ENCODE measurements around the gene LMAN2.
"Not testable (repeated sequence)": the region's sequence is repeated elsewhere in the genome, so short reads cannot be mapped to it uniquely, and the experiment has no call there.

LMAN2 gene

GRCh38 chr5:177377851-177378776 lies 26.6 kb upstream of the LMAN2 start:
- H3K36me3 ChIP-seq, result no peaks in the 10 kb centered on the region
- no peak overlapping the region for H3K4me3 ChIP-seq
- no peaks in the 10 kb centered on the region for H3K9me3 ChIP-seq
- TF ChIP-seq, protein P1, sequence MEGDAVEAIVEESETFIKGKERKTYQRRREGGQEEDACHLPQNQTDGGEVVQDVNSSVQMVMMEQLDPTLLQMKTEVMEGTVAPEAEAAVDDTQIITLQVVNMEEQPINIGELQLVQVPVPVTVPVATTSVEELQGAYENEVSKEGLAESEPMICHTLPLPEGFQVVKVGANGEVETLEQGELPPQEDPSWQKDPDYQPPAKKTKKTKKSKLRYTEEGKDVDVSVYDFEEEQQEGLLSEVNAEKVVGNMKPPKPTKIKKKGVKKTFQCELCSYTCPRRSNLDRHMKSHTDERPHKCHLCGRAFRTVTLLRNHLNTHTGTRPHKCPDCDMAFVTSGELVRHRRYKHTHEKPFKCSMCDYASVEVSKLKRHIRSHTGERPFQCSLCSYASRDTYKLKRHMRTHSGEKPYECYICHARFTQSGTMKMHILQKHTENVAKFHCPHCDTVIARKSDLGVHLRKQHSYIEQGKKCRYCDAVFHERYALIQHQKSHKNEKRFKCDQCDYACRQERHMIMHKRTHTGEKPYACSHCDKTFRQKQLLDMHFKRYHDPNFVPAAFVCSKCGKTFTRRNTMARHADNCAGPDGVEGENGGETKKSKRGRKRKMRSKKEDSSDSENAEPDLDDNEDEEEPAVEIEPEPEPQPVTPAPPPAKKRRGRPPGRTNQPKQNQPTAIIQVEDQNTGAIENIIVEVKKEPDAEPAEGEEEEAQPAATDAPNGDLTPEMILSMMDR (IDR thresholded peaks at IDR 0.05), result no peak
- peaks cover 0 to 28% of the 10 kb centered on the region in 2 donors for H3K27me3 ChIP-seq
- H3K27ac ChIP-seq, result no peak overlapping the region
- no peak for DNase-seq
- intact Hi-C loops (cut with DNase I; ENCODE audit: low total_unique reads), result no loop called here
- H3K4me1 ChIP-seq, result no peaks in the 10 kb centered on the region

DNA sequence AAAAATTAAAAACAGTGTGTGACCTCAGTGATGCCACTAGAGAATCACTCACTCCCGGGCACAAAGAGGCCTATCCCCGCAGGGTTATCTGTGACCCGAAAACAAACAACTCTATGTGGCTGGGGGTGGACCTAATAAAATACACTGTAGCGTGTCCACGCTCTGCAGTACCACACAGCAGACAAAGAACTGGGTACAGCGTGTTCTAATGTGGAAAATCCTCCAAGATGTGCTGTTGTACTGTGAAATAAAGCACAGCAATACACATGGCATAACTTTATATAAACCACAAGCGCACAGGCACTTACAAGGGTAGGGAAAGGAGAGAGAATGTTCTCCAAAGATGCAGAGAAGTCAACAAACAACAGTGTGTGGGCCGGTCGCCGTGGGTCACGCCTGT lies 24.6 kb upstream of the LMAN2 start:
- Histone ChIP-seq H3K36me3 (peaks cover 0 to 6% (median 0%) of the 10 kb centered on the region in 3 donors), H3K4me3 (no peak overlapping the region), H3K4me1 (peaks cover 0 to 6% (median 3%) of the 10 kb centered on the region in 4 donors), H3K27ac (no peak overlapping the region), H3K27me3 (peaks cover 0 to 22% of the 10 kb centered on the region in 2 donors), H3K9me3 (no peaks in the 10 kb centered on the region)
- intact Hi-C loops (cut with DNase I; ENCODE audit: low total_unique reads), result no loop called here
- DNase-seq, result no peak
- TF ChIP-seq, protein P1 (IDR thresholded peaks at IDR 0.05), result no peak

GRCh38 chr5:177375516-177375915 lies 24.0 kb upstream of the LMAN2 start:
- DNase-seq; H3K27ac ChIP-seq; intact Hi-C loops (cut with DNase I; ENCODE audit: low total_unique reads); H3K36me3 ChIP-seq; H3K4me3 ChIP-seq; H3K9me3 ChIP-seq: not testable (repeated sequence)
- H3K4me1 ChIP-seq, result peaks cover 0 to 11% (median 5%) of the 10 kb centered on the region in 4 donors
- peaks cover 0 to 16% of the 10 kb centered on the region in 2 donors for H3K27me3 ChIP-seq

GRCh38 chr5:177374211-177374610 lies 22.7 kb upstream of the LMAN2 start:
- Histone ChIP-seq H3K27me3 (peaks cover 0 to 16% of the 10 kb centered on the region in 2 donors), H3K27ac (no peak overlapping the region), H3K9me3 (no peaks in the 10 kb centered on the region), H3K36me3 (peaks cover 0 to 6% (median 0%) of the 10 kb centered on the region in 3 donors), H3K4me3 (no peak overlapping the region), H3K4me1 (peaks cover 0 to 13% (median 6%) of the 10 kb centered on the region in 4 donors)
- intact Hi-C loops (cut with DNase I; ENCODE audit: low total_unique reads), result no loop called here
- no peak for DNase-seq
- TF ChIP-seq, protein P1 (IDR thresholded peaks at IDR 0.05), result no peak

DNA sequence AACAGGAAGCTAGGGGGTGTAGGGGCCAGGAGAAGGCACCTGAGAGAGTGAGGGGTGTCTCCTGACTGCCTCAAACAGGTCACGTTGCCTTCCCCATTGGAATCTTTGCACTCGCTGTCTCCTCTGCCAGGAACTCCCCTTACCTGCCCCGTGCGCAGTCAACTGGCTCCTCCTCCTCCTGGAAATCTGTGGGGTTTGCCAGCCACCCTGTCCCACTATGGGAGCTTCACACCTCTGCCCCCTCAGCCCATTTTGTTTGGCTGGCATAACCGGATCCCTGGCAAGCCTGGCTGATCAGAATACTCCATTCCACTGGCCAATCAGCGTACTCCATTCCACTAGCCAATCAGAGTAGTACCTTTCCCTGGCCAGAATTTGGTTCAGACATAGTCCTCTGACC lies 22.3 kb upstream of the LMAN2 start:
- DNase-seq, result no peak
- intact Hi-C loops (cut with DNase I; ENCODE audit: low total_unique reads), result no loop called here
- Histone ChIP-seq H3K4me3 (no peak overlapping the region), H3K27me3 (peaks cover 0 to 16% of the 10 kb centered on the region in 2 donors), H3K27ac (no peak overlapping the region), H3K4me1 (peaks cover 0 to 13% (median 6%) of the 10 kb centered on the region in 4 donors), H3K36me3 (peaks cover 0 to 6% (median 0%) of the 10 kb centered on the region in 3 donors), H3K9me3 (no peaks in the 10 kb centered on the region)
- TF ChIP-seq, protein P1 (IDR thresholded peaks at IDR 0.05), result no peak

DNA sequence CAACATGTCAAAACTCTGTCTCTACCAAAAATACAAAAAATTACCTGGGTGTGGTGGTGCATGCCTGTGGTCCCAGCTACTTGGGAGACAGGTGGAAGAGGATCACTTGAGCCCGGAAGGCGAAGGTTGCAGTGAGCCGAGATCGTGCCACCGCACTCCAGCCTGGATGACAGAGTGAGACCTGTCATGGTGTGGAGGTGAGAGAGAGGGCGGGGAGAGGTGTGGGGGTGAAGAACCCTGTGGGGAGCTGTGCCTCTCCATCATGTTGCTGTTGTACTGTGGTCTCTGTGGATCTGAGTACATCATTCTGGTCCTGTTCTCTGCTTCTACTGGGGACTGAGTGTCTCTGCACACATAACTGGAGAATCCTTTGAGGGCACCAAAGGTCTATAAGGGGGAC lies 21.4 kb upstream of the LMAN2 start:
- TF ChIP-seq, protein P1 (IDR thresholded peaks at IDR 0.05), result no peak
- DNase-seq, result no peak
- Histone ChIP-seq H3K4me1 (peaks cover 0 to 17% (median 7%) of the 10 kb centered on the region in 4 donors), H3K4me3 (no peak overlapping the region), H3K9me3 (no peaks in the 10 kb centered on the region), H3K27me3 (peaks cover 0 to 16% of the 10 kb centered on the region in 2 donors), H3K36me3 (peaks cover 0 to 6% (median 0%) of the 10 kb centered on the region in 3 donors), H3K27ac (no peak overlapping the region)
- intact Hi-C loops (cut with DNase I; ENCODE audit: low total_unique reads), result no loop called here

Data from tibial artery (tissue), 4 donors.